ENCODE measurements around the gene GPHN.

DNA sequence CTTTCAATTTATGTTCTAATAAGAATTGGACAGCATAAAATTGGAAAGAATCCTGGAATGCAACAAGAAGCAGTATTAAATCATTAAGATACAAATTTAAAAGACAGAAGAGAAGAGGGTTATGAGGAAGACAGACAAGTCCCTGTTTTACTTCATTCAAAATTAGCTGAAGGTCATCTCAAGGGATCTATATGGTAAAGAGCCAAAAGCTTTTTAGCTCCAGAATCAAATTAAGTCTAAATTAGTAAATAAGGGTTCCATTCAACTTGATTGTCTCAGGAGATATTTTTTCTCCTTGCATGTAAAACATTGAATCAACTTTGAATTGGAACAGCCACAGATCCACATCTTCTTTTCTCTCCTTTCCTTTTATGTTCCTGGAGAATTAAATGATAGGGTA lies 14.2 kb upstream of the GPHN start:
- TF ChIP-seq, protein P1, sequence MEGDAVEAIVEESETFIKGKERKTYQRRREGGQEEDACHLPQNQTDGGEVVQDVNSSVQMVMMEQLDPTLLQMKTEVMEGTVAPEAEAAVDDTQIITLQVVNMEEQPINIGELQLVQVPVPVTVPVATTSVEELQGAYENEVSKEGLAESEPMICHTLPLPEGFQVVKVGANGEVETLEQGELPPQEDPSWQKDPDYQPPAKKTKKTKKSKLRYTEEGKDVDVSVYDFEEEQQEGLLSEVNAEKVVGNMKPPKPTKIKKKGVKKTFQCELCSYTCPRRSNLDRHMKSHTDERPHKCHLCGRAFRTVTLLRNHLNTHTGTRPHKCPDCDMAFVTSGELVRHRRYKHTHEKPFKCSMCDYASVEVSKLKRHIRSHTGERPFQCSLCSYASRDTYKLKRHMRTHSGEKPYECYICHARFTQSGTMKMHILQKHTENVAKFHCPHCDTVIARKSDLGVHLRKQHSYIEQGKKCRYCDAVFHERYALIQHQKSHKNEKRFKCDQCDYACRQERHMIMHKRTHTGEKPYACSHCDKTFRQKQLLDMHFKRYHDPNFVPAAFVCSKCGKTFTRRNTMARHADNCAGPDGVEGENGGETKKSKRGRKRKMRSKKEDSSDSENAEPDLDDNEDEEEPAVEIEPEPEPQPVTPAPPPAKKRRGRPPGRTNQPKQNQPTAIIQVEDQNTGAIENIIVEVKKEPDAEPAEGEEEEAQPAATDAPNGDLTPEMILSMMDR (IDR thresholded peaks at IDR 0.05): no peak
- TF ChIP-seq POLR2A (IDR thresholded peaks at IDR 0.05): no peak

Data from Peyer's patch (tissue), 4 donors.